GM12874 (cell line): Measurements from ENCODE around the gene SERTM1.

Source experiments
- TF ChIP-seq, protein P1 (sequence below): IDR thresholded peaks from 2 replicates; pipeline ENCODE4 v1.5.1; 2011; ENCODE audit warnings: low read depth, mild to moderate bottlenecking, control low read depth, low read length, moderate library complexity; ENCODE audit not compliant: insufficient read depth

Gene SERTM1

DNA sequence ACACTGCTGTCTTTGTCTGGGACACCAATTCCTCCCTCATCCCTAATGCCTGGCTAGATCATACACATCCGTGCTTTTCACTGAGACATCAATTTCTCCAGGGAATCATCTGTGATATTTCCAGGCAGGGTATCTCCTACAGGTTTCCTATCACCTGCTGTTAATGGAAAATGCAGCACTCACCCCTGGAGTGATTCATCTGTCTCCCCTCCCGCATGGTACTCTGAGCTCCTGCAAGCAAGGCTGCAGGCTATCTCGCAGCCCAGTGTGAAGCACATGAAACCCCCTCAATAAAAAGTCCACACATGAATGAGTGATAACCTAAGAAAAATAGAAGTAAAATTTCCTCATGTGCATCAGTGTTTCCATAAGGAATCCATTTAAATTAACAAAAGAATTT lies 38.5 kb downstream of the SERTM1 start:
- TF ChIP-seq, protein P1, sequence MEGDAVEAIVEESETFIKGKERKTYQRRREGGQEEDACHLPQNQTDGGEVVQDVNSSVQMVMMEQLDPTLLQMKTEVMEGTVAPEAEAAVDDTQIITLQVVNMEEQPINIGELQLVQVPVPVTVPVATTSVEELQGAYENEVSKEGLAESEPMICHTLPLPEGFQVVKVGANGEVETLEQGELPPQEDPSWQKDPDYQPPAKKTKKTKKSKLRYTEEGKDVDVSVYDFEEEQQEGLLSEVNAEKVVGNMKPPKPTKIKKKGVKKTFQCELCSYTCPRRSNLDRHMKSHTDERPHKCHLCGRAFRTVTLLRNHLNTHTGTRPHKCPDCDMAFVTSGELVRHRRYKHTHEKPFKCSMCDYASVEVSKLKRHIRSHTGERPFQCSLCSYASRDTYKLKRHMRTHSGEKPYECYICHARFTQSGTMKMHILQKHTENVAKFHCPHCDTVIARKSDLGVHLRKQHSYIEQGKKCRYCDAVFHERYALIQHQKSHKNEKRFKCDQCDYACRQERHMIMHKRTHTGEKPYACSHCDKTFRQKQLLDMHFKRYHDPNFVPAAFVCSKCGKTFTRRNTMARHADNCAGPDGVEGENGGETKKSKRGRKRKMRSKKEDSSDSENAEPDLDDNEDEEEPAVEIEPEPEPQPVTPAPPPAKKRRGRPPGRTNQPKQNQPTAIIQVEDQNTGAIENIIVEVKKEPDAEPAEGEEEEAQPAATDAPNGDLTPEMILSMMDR, result no peak

DNA sequence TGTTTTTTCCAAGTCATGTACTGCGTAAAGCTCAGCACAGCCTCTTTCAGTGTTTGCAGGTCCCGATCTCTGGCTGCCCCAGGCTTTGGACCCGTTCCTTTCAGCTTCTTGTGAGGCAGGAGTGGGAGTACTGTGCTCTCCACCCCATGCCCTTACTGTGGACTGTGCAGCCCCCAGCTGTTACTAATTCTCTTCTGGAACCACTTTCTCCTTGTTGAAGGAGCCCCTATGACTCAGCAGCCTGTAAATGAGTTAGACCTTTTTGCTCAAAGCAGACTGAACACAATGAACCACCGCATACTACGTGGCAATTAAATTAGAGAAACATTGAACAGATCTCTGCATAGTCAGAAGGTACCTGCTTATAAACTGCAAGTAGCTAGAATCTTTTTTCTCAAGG lies 39.0 kb downstream of the SERTM1 start:
- TF ChIP-seq, protein P1, result no peak

DNA sequence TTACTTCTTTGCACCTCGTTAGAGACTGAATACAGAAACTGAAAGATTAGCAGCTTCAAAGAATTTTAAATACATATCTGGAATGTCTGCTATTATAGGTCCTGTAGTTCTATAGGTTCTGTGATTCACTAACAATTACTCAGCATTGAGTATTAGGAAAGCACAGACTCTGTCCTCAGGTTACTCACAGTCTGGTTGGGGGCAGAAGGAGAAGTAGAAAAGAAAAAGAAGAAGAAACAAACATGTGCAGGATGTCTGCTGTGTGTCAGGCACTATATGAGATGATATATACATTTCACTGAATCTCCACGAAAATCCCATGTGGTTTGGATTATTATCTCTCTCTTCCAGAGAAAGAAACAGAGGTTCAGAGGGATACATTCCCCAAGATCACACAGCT lies 40.1 kb downstream of the SERTM1 start:
- TF ChIP-seq, protein P1, result no peak

DNA sequence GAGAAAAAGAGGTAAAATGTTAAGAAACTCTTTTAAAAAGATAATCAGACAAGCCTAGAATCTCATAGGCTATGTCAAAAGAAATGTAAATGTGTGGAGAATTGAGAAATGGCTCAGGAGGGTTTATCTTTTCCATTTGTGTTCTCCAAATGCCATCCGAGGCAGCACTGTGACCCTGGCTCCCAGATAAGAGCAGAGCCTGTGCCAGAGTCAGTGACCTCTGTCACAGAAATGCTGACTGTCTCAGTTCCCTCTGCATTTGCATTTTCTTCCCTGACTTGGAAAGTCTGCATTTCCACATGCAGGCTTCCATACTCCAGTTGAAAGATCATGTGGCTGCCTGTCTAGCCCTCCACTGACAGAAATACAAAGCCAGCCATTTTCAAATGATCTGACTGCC lies 42.0 kb downstream of the SERTM1 start:
- TF ChIP-seq, protein P1, result no peak

DNA sequence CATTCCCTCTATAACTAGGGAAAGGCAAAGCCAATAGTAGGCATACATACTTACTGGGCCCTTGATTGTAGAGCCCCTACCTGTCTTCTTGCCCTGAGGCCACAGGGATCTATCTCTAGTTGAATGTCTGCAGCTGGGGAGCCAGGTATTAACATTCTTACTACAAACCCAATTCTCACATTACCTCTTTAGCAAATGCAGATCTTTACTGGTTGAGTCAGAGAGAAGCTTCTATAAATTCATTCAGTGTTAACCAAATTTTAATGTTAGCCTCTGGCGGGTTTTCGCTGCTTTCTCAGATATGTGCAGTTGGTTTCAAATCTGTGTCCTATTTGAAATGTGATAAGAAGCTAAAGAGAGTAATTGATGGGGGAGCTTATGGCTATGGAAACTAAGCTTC lies 43.2 kb downstream of the SERTM1 start:
- TF ChIP-seq, protein P1, result no peak

DNA sequence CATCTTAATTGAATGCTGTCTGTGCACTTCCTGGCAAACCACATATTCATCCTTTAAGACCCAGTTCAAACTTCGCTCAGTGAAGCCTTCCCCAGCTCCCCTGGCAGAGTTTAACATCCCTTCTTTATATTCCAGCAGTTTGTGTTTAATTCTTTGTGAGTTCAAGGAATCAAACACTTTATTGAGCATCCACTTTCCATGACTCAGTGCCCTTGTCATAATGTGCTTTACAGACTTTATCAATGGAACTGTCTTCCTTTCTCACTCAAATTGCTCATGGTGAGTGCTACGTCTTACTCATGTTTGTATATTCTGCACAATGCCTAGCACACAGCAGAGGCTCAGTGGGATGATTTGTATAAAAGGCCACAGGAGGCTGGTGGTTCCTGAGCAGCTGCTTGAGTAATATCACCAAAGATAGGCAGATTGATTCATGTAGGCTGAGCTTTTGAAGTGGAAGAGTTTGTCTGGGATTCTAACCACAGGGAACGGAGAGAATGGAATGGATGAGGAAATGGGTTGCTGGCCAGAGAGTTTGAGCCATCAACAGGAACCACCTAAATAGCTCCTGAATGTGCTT lies 44.2 kb downstream of the SERTM1 start:
- TF ChIP-seq, protein P1, result no peak

DNA sequence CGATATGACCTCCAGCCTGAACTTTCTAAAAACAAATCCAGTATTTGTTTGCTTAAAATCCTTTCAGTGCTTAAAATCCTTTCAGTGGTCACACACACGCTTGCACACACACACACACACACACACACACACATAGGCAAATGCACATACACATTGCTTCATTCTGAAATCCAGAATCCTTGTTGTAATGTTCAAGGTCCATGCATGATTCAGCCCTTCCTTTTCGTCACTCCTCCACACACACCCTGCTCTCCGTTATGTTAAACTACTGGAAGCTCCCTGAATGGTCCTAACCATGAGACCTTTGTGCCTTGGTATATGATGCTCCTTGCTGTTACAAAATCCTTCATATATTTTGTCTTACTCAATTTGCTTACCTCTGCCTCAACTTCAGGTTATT lies 44.9 kb downstream of the SERTM1 start:
- TF ChIP-seq, protein P1, result no peak

DNA sequence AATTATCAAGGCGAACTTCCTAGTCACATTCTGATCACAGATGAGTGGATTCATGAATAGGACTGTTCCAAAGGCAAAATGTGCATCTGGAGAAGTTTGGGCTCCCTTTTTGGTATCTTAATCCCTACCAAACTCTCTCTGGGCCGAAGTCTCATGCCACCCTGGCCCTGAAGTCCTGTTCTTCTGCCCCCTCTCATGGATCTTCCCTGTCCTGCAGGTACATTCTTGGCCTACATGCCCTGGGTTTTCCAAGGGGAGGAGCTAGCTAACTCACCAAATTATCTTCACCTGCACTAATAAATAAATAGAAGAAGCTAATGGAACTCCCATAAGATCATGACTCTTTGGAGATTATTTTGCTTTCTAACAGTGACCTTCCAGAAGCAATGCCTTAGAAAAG lies 50.3 kb downstream of the SERTM1 start:
- TF ChIP-seq, protein P1, result no peak
